H9 (cell line): Measurements from ENCODE around the gene RAD50. TPM values are rescaled to one million over a fixed set of nuclear protein-coding genes. Genes with fewer than 3 reads are reported as not detected.

Experiments used
- DNase-seq: peaks from one replicate; pipeline ENCODE4 v3.0.0-alpha.2; 2017
- H2AFZ ChIP-seq: one replicate; pipeline ENCODE4 v1.6.1; 2013; ENCODE audit warnings: mild to moderate bottlenecking, low read length, control low read depth, moderate library complexity
- H2AK5ac ChIP-seq: 2 replicates; pipeline ENCODE4 v1.6.1; 2013; ENCODE audit warnings: low read length, control low read depth, mixed read lengths; ENCODE audit not compliant: insufficient read length
- H2BK120ac ChIP-seq: one replicate; pipeline ENCODE4 v1.6.1; 2013; ENCODE audit warnings: low read depth, mild to moderate bottlenecking, low read length, control low read depth, inconsistent platforms; ENCODE audit not compliant: poor library complexity, severe bottlenecking
- H2BK12ac ChIP-seq: 2 replicates; pipeline ENCODE4 v1.6.1; 2013; ENCODE audit warnings: low read length, control low read depth, mixed read lengths, low read depth; ENCODE audit not compliant: insufficient read length
- H2BK15ac ChIP-seq: 2 replicates; pipeline ENCODE4 v1.6.1; 2013; ENCODE audit warnings: low read depth, low read length, control low read depth
- H2BK20ac ChIP-seq: one replicate; pipeline ENCODE4 v1.6.1; 2013; ENCODE audit warnings: low read depth, mild to moderate bottlenecking, low read length, control low read depth, inconsistent platforms; ENCODE audit not compliant: poor library complexity, severe bottlenecking
- H2BK5ac ChIP-seq: 2 replicates; pipeline ENCODE4 v1.6.1; 2013; ENCODE audit warnings: low read length, control low read depth, mixed read lengths; ENCODE audit not compliant: insufficient read length
- H3K14ac ChIP-seq: 2 replicates; pipeline ENCODE4 v1.6.1; 2013; ENCODE audit warnings: low read length, control low read depth; ENCODE audit not compliant: insufficient read depth
- H3K18ac ChIP-seq: 2 replicates; pipeline ENCODE4 v1.6.1; 2013; ENCODE audit warnings: low read depth, mild to moderate bottlenecking, mixed read lengths, low read length, control low read depth; ENCODE audit not compliant: insufficient read length
- H3K23ac ChIP-seq: 2 replicates; pipeline ENCODE4 v1.6.1; 2013; ENCODE audit warnings: low read length, control low read depth, mixed read lengths, low read depth; ENCODE audit not compliant: insufficient read length
- H3K23me2 ChIP-seq: 2 replicates; pipeline ENCODE4 v1.6.1; 2013; ENCODE audit warnings: low read depth, mild to moderate bottlenecking, mixed read lengths, low read length, control low read depth; ENCODE audit not compliant: insufficient read length, poor library complexity, severe bottlenecking
- H3K27ac ChIP-seq: 2 replicates; pipeline ENCODE4 v1.5.1; 2013; ENCODE audit warnings: low read length, control low read depth, mixed read lengths, low read depth; ENCODE audit not compliant: insufficient read length
- H3K27me3 ChIP-seq: 2 replicates; pipeline ENCODE4 v1.6.1; 2013; ENCODE audit warnings: low read length, control low read depth, inconsistent platforms; ENCODE audit not compliant: insufficient read depth
- H3K4ac ChIP-seq: 2 replicates; pipeline ENCODE4 v1.6.1; 2013; ENCODE audit warnings: low read depth, mild to moderate bottlenecking, control low read depth, inconsistent platforms, low read length, moderate library complexity
- H3K4me1 ChIP-seq: 2 replicates; pipeline ENCODE4 v1.6.1; 2013; ENCODE audit warnings: low read length, control low read depth, inconsistent platforms; ENCODE audit not compliant: insufficient read depth
- H3K4me2 ChIP-seq: 2 replicates; pipeline ENCODE4 v1.6.1; 2013; ENCODE audit warnings: low read length, control low read depth, mixed read lengths; ENCODE audit not compliant: insufficient read length, insufficient read depth
- H3K56ac ChIP-seq: 2 replicates; pipeline ENCODE4 v1.6.1; 2013; ENCODE audit warnings: low read depth, mild to moderate bottlenecking, mixed read lengths, low read length, control low read depth; ENCODE audit not compliant: insufficient read length
- H3K79me1 ChIP-seq: 2 replicates; pipeline ENCODE4 v1.6.1; 2013; ENCODE audit warnings: low read depth, mild to moderate bottlenecking, moderate library complexity, low read length, control low read depth, inconsistent platforms; ENCODE audit not compliant: insufficient read depth, poor library complexity, severe bottlenecking
- H3K79me2 ChIP-seq: 2 replicates; pipeline ENCODE4 v1.6.1; 2013; ENCODE audit warnings: low read length, control low read depth, inconsistent platforms; ENCODE audit not compliant: insufficient read depth
- H3K9ac ChIP-seq: 2 replicates; pipeline ENCODE4 v1.6.1; 2013; ENCODE audit warnings: low read length, control low read depth, mixed read lengths; ENCODE audit not compliant: insufficient read length; ENCODE audit errors: extremely low read depth
- H3K9me3 ChIP-seq: one replicate; pipeline ENCODE4 v1.6.1; 2013; ENCODE audit warnings: low read depth, low read length, inconsistent platforms; ENCODE audit not compliant: control insufficient read depth
- H3T11ph ChIP-seq: one replicate; pipeline ENCODE4 v1.6.1; 2013; ENCODE audit warnings: mild to moderate bottlenecking, low read length, control low read depth, inconsistent platforms
- H4K20me1 ChIP-seq: one replicate; pipeline ENCODE4 v1.6.1; 2013; ENCODE audit not compliant: control insufficient read depth, insufficient read length, insufficient read depth
- H4K5ac ChIP-seq: 2 replicates; pipeline ENCODE4 v1.6.1; 2013; ENCODE audit warnings: low read depth, mild to moderate bottlenecking, mixed read lengths, low read length, control low read depth; ENCODE audit not compliant: insufficient read length
- H4K8ac ChIP-seq: replicated peaks from 2 replicates; pipeline ENCODE4 v1.6.1; 2013; ENCODE audit warnings: low read length, control low read depth, mixed read lengths, low read depth; ENCODE audit not compliant: insufficient read length
- H4K91ac ChIP-seq: 2 replicates; pipeline ENCODE4 v1.6.1; 2013; ENCODE audit warnings: low read depth, mild to moderate bottlenecking, moderate library complexity, mixed read lengths, low read length, control low read depth; ENCODE audit not compliant: insufficient read length
- H3K27ac Mint-ChIP-seq, 3 experiments: 2 replicates in 2 of 3; 3 replicates in 1 of 3; pipeline ENCODE4 v1.8.0; 2020 to 2021; ENCODE audit warnings: mixed read lengths in 3 of 3, mild to moderate bottlenecking in 1 of 3, moderate library complexity in 1 of 3
- H3K27me3 Mint-ChIP-seq: 2 replicates; pipeline ENCODE4 v1.8.0; 2021; ENCODE audit warnings: low read depth, mild to moderate bottlenecking, moderate library complexity, mixed read lengths
- H3K36me3 Mint-ChIP-seq, 3 experiments: 2 replicates in 2 of 3; 3 replicates in 1 of 3; pipeline ENCODE4 v1.8.0; 2020 to 2021; ENCODE audit warnings: low read depth in 3 of 3, mixed read lengths in 3 of 3; ENCODE audit not compliant: insufficient read depth in 1 of 3
- H3K4me1 Mint-ChIP-seq, 2 experiments: 2 replicates each; pipeline ENCODE4 v1.8.0; 2020; ENCODE audit warnings: mixed read lengths in 2 of 2
- H3K4me3 Mint-ChIP-seq, 2 experiments: 2 replicates in 1 of 2; 3 replicates in 1 of 2; pipeline ENCODE4 v1.8.0; 2020 to 2021; ENCODE audit warnings: mild to moderate bottlenecking in 2 of 2, mixed read lengths in 2 of 2, moderate library complexity in 1 of 2
- H3K9me3 Mint-ChIP-seq, 2 experiments: 2 replicates in 1 of 2; 3 replicates in 1 of 2; pipeline ENCODE4 v1.8.0; 2020; ENCODE audit warnings: mild to moderate bottlenecking in 2 of 2, mixed read lengths in 2 of 2, moderate library complexity in 1 of 2
- WGBS: extraction: QIAGEN DNeasy Blood & Tissue Kit; methylation state at CpG from one replicate; pipeline ENCODE4 v1.1.7; 2013; ENCODE audit warnings: missing lambda C conversion rate, low lambda C conversion rate, mixed read lengths; ENCODE audit not compliant: insufficient read length; ENCODE audit errors: extremely low coverage; 5-methylcytosine and 5-hydroxymethylcytosine counted together
- total RNA-seq: library from RNA; stranded (reverse); gene quantifications from 2 replicates; pipeline ENCODE4 v1.2.1, GENCODE V29; 2021
- TF ChIP-seq, protein P1 (sequence below): fragments of 200-600 bp; sonication (generic); conservative IDR thresholded peaks from 3 replicates; pipeline ENCODE4 v1.8.0; 2021; ENCODE audit warnings: antibody characterized with exemption, mild to moderate bottlenecking

The RAD50 gene
- total RNA-seq, 1 experiment from 2014 or later, result 46.1 TPM

DNA sequence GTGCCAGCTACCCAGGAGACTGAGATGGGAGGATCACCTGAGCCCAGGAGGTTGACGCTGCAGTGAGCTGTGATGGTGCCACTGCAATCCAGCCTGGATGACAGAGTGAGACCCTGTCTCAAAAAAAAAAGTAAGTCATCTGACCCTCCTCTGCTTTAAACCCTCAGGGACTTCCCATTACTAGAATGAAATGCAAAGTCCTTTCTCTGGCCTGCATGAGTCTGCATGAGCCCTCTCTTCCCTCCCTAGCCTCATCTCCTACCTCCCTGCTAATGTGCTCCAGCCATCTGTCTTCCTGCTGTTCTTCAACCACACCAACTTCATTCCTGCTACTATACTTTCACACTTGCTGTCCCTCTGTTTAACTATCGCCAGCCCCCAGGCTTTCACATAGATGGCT is 28.8 kb upstream of the RAD50 start:
- H4K8ac ChIP-seq, result no peak overlapping the region
- no CpG with 5 or more reads among the region's 2 CpGs for WGBS

More for the DNA sequence above, 28.8 kb upstream of the RAD50 start:
- Histone ChIP-seq H3K9ac (no peak overlapping the region), H3K14ac (no peak overlapping the region), H3K79me1 (no peaks in the 10 kb centered on the region), H3K4me2 (no peak overlapping the region), H2AK5ac (no peak overlapping the region), H3K23me2 (no peaks in the 10 kb centered on the region), H3K4ac (no peak overlapping the region), H3K27ac (no peak overlapping the region), H4K5ac (no peak overlapping the region), H3T11ph (no peak overlapping the region), H3K4me1 (no peaks in the 10 kb centered on the region), H2BK15ac (no peak overlapping the region), H3K79me2 (no peaks in the 10 kb centered on the region), H2AFZ (no peak overlapping the region), H4K91ac (no peak overlapping the region), H3K18ac (no peak overlapping the region), H3K27me3 (no peaks in the 10 kb centered on the region), H3K56ac (no peak overlapping the region), H3K9me3 (no peaks in the 10 kb centered on the region), H4K20me1 (no peaks in the 10 kb centered on the region), H2BK5ac (no peak overlapping the region), H2BK12ac (no peak overlapping the region), H2BK120ac (no peak overlapping the region), H3K23ac (no peak overlapping the region), H2BK20ac (no peak overlapping the region)
- Mint-ChIP-seq H3K36me3 (no peaks in the 10 kb centered on the region), H3K27ac (no peak overlapping the region), H3K4me3 (no peak overlapping the region), H3K9me3 (no peaks in the 10 kb centered on the region), H3K27me3 (peaks cover 14% of the 10 kb centered on the region), H3K4me1 (peaks cover 0 to 2% of the 10 kb centered on the region in 2 experiments; a peak in 2 of 4 replicates)
- no peak for DNase-seq
- TF ChIP-seq, protein P1, sequence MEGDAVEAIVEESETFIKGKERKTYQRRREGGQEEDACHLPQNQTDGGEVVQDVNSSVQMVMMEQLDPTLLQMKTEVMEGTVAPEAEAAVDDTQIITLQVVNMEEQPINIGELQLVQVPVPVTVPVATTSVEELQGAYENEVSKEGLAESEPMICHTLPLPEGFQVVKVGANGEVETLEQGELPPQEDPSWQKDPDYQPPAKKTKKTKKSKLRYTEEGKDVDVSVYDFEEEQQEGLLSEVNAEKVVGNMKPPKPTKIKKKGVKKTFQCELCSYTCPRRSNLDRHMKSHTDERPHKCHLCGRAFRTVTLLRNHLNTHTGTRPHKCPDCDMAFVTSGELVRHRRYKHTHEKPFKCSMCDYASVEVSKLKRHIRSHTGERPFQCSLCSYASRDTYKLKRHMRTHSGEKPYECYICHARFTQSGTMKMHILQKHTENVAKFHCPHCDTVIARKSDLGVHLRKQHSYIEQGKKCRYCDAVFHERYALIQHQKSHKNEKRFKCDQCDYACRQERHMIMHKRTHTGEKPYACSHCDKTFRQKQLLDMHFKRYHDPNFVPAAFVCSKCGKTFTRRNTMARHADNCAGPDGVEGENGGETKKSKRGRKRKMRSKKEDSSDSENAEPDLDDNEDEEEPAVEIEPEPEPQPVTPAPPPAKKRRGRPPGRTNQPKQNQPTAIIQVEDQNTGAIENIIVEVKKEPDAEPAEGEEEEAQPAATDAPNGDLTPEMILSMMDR, result no peak
